Fibroblast of lung (primary cell): ENCODE data around the gene BEX5. TPM values are rescaled to one million over a fixed set of nuclear protein-coding genes. Genes with fewer than 3 reads are reported as not detected.
"Not testable (repeated sequence)": the region's sequence is repeated elsewhere in the genome, so short reads cannot be mapped to it uniquely, and the experiment has no call there.

Source experiments
- DNase-seq, 2 donors: peaks; one replicate each; pipeline versions ENCODE4 v3.0.0 to v3.0.0-alpha.2; 2010; ENCODE audit warnings: low read depth in 2 of 2
- H2AFZ ChIP-seq: 2 replicates; pipeline ENCODE4 v1.5.1; 2012; ENCODE audit warnings: low read length, control low read depth, inconsistent platforms
- H3K27ac ChIP-seq: 2 replicates; pipeline ENCODE4 v1.5.1; 2011; ENCODE audit warnings: low read length, control low read depth; ENCODE audit not compliant: insufficient read depth
- H3K27me3 ChIP-seq: 2 replicates; pipeline ENCODE4 v1.5.1; 2011; ENCODE audit warnings: mild to moderate bottlenecking, low read length; ENCODE audit not compliant: control insufficient read depth, insufficient read depth
- H3K36me3 ChIP-seq: 2 replicates; pipeline ENCODE4 v1.5.1; 2011; ENCODE audit warnings: low read length; ENCODE audit not compliant: control insufficient read depth, insufficient read depth
- H3K4me1 ChIP-seq: 2 replicates; pipeline ENCODE4 v1.5.1; 2011; ENCODE audit warnings: low read length; ENCODE audit not compliant: control insufficient read depth, insufficient read depth; ENCODE audit errors: extremely low read depth
- H3K4me2 ChIP-seq: 2 replicates; pipeline ENCODE4 v1.5.1; 2011; ENCODE audit warnings: low read length, control low read depth; ENCODE audit not compliant: insufficient read depth; ENCODE audit errors: extremely low read depth
- H3K4me3 ChIP-seq, 4 experiments: fragments of 200-600 bp in 1 of 4; sonication (generic) in 1 of 4; replicated peaks in 1 of 4; 2 replicates each; pipeline ENCODE4 v1.5.1; 2011 to 2016; ENCODE audit warnings: low read length in 4 of 4, low read depth in 3 of 4, mild to moderate bottlenecking in 3 of 4, control low read depth in 2 of 4, inconsistent platforms in 1 of 4, mixed read lengths in 1 of 4; ENCODE audit not compliant: insufficient read depth in 1 of 4; ENCODE audit errors: control extremely low read depth in 1 of 4
- H3K79me2 ChIP-seq: 2 replicates; pipeline ENCODE4 v1.5.1; 2012; ENCODE audit warnings: mild to moderate bottlenecking, low read length, inconsistent platforms; ENCODE audit not compliant: control insufficient read depth, insufficient read depth
- H3K9ac ChIP-seq: 2 replicates; pipeline ENCODE4 v1.5.1; 2011; ENCODE audit warnings: mild to moderate bottlenecking, low read length, control low read depth; ENCODE audit not compliant: insufficient read depth
- H3K9me3 ChIP-seq: 2 replicates; pipeline ENCODE4 v1.5.1; 2012; ENCODE audit warnings: low read depth, low read length; ENCODE audit not compliant: control insufficient read depth, insufficient read depth
- H4K20me1 ChIP-seq: 2 replicates; pipeline ENCODE4 v1.5.1; 2011; ENCODE audit warnings: low read length; ENCODE audit not compliant: control insufficient read depth, insufficient read depth; ENCODE audit errors: extremely low read depth
- CTCF ChIP-seq, 2 donors: IDR thresholded peaks in 1 of 2; conservative IDR thresholded peaks in 1 of 2; 1 replicate in 1 of 2; 2 replicates in 1 of 2; pipeline ENCODE4 v1.5.1; 2011 to 2012; ENCODE audit warnings: low read length in 2 of 2, control low read depth in 1 of 2, inconsistent platforms in 1 of 2, low read depth in 1 of 2, mild to moderate bottlenecking in 1 of 2
- EZH2 ChIP-seq: IDR thresholded peaks from 2 replicates; pipeline ENCODE4 v1.5.1; 2012; ENCODE audit warnings: low read length, control low read depth, mild to moderate bottlenecking; ENCODE audit errors: missing control alignments
- polyA plus RNA-seq, 2 donors: library from polyadenylated mRNA; depleted of rRNA in 1 of 2; stranded (reverse) in 1 of 2; unstranded in 1 of 2; fragments of >200 nt; gene quantifications; 2 replicates each; pipeline ENCODE4 v1.2.1, GENCODE V29; 2011 to 2012; ENCODE audit warnings: missing spikeins in 1 of 2
- total RNA-seq: library from RNA; depleted of rRNA; stranded (reverse); fragments of >200 nt; gene quantifications from 2 replicates; pipeline ENCODE4 v1.2.1, GENCODE V29; 2014

The BEX5 gene
- total and polyA plus RNA-seq, 2 donors (not counting 1 experiment from before 2014, with no cell fraction given): 0.14 TPM; not detected in 1

DNA sequence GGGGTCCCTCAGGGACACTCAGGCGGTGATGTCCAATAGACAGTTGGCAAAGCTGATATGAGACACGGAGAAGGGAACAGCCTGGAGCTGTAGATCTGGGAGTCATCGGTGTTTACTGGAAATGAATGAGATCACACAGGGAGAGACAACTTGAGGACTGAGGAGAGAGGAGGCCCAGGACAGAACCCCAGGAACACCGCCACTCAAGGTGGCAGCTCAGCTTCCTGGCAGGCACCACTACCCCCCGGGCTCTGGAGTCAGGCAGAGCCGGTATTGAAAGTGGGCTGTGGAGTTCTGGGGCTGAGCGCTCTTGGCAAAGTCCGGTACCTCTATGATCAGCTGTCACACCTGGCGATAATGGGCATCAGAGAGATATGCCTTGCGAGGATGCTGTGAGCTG lies 30.8 kb downstream of the BEX5 start:
- not testable (repeated sequence) for DNase-seq, H2AFZ ChIP-seq, H3K79me2 ChIP-seq, H3K9me3 ChIP-seq, H3K9ac ChIP-seq, H3K27ac ChIP-seq, H3K4me1 ChIP-seq, H3K36me3 ChIP-seq, H3K4me3 ChIP-seq, H3K4me2 ChIP-seq, H4K20me1 ChIP-seq, H3K27me3 ChIP-seq

DNA sequence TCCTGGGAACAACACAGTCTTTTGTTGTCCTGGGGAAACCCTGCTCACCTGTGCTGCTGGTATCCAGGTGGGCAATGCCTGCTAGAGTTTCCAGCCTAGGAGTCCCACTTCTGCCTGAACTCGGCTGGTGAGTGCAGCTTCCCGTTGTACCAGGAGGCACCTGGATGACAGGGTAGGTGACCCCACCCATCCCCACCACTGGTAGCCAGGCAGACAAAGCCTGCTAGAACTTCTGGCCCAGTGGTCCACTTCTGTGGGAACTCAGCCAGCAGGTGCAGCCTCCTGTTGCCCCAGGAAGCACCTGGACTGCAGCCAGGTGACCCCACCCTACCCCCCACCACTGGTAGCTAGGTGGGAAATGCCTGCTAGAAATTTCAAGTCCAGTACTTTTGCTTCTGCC lies 40.0 kb downstream of the BEX5 start:
- Histone ChIP-seq H3K79me2 (no peaks in the 10 kb centered on the region), H3K9me3 (no peaks in the 10 kb centered on the region), H2AFZ (no peak overlapping the region), H3K4me2 (no peak overlapping the region), H3K27ac (no peak overlapping the region), H3K36me3 (no peaks in the 10 kb centered on the region), H3K27me3 (no peaks in the 10 kb centered on the region), H3K4me1 (no peaks in the 10 kb centered on the region), H4K20me1 (no peaks in the 10 kb centered on the region), H3K9ac (no peak overlapping the region), H3K4me3 (no peak overlapping the region)
- DNase-seq: no peak
- no peak for TF ChIP-seq EZH2
- TF ChIP-seq CTCF (conservative IDR thresholded peaks at IDR 0.05 in 1 of 2, IDR thresholded peaks at IDR 0.05 in 1 of 2; ENCODE audit: low read depth in 1 of 2, low read length in 2 of 2): no peak

- Histone ChIP-seq H3K36me3 (no peaks in the 10 kb centered on the region), H4K20me1 (no peaks in the 10 kb centered on the region), H3K9me3 (no peaks in the 10 kb centered on the region), H3K27me3 (no peaks in the 10 kb centered on the region), H3K27ac (no peak overlapping the region), H3K4me1 (no peaks in the 10 kb centered on the region), H3K79me2 (no peaks in the 10 kb centered on the region), H3K4me3 (no peak overlapping the region), H3K9ac (no peak overlapping the region), H3K4me2 (no peak overlapping the region), H2AFZ (no peak overlapping the region)
- DNase-seq: no peak
- no peak for TF ChIP-seq EZH2
- no peak for TF ChIP-seq CTCF (conservative IDR thresholded peaks at IDR 0.05 in 1 of 2, IDR thresholded peaks at IDR 0.05 in 1 of 2; ENCODE audit: low read depth in 1 of 2, low read length in 2 of 2)
Measured at GRCh38 chrX:102113367-102113766, 42.4 kb downstream of the BEX5 start.

Other genes starting within 250 kb of the BEX5 start
- 0.51 and 1.8 TPM in 2 replicates for gene ZMAT1, start 223.9 kb downstream of the BEX5 start, total RNA-seq
- gene ZMAT1, start 223.9 kb downstream of the BEX5 start, polyA plus RNA-seq: 0.09 and 0.47 TPM in 2 replicates
- 0.17 and 0.26 TPM in 2 replicates for gene TCEAL2, start 30.3 kb downstream of the BEX5 start, total RNA-seq
- not detected in 2 replicates for gene TCEAL2, start 30.3 kb downstream of the BEX5 start, polyA plus RNA-seq
- gene TCEAL6, start 13.5 kb downstream of the BEX5 start, total RNA-seq: not detected in 2 replicates
- gene TCEAL6, start 13.5 kb downstream of the BEX5 start, polyA plus RNA-seq: not detected in 2 replicates
- not detected in 2 replicates for gene TCP11X1, start 59.3 kb upstream of the BEX5 start, total RNA-seq
- not detected in 2 replicates for gene TCP11X1, start 59.3 kb upstream of the BEX5 start, polyA plus RNA-seq
- gene NXF2, start 91.2 kb upstream of the BEX5 start, total RNA-seq: not detected in 2 replicates
- gene NXF2, start 91.2 kb upstream of the BEX5 start, polyA plus RNA-seq: not detected in 2 replicates